ENCODE measurements around the gene PARK7. TPM values are rescaled to one million over a fixed set of nuclear protein-coding genes. Genes with fewer than 3 reads are reported as not detected.

The PARK7 gene
- total RNA-seq, 2 donors from 2014 or later = 192 to 209 TPM

DNA sequence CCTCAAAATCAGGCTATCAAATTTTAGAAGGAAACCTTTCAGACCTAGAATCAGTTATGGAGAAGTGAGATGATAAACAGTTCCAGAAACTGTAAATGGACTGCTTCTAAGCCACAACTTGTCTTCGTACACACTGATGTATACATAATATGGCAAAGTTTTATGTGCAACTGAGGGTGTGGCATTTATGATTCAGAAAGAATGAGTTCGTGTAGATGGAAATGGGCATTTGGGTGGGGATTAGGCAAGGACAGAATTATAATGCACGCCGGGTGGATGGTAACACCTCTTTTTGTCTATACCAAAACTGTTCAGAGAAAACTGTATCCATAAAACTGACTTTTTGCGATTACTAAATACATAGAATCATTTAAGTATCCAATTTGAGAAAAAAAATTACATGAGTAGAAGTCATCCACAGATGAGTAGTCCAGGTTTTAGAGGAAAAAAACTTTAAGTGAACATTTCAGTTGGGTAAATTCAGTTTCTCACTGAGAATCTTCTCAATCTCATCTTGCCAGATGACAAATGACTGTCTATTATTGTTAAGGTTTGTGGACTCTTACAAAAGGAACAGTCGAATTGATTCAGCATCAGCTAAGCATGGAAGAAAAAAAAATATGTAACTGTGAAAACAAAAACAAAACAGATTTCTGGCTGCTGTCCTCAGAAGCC lies 42.1 kb downstream of the PARK7 start:
- no peak for DNase-seq (ENCODE audit: low spot score)
- intact Hi-C loops (cut with DNase I) = no loop called here

DNA sequence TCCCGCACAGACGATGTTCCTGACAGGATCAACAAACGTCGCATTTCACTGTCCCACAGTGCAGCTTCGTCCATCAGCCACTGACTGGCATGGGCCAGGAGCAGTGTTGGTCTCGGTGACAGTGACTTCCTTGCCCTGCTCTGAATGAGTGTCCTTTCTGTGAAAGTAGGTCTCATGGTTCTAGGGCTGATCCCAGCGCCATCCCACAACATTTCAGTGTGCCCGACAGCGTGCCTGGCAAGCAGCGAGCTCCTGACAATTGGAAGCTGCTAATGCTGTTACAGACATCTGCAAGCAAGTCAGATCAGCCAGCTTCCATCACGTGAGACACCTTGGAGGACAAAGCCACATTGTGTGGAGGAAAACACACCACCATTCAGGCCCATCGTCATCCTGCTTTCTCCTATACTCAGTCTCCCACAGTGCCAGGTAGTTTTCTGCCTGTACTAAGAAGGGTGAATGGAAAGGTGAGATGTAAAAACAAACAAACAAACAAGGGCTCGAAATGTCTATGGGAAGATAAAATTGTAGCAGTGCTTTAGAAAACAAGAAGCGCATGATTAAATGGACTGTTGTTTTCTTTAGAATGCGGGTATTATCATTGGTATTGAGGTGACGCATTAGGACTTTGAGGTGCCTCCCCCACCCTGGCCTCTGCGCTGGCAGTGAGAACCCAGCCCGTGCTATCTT lies 42.7 kb downstream of the PARK7 start:
- no peak for DNase-seq (ENCODE audit: low spot score)
- intact Hi-C loops (cut with DNase I) = no loop called here

DNA sequence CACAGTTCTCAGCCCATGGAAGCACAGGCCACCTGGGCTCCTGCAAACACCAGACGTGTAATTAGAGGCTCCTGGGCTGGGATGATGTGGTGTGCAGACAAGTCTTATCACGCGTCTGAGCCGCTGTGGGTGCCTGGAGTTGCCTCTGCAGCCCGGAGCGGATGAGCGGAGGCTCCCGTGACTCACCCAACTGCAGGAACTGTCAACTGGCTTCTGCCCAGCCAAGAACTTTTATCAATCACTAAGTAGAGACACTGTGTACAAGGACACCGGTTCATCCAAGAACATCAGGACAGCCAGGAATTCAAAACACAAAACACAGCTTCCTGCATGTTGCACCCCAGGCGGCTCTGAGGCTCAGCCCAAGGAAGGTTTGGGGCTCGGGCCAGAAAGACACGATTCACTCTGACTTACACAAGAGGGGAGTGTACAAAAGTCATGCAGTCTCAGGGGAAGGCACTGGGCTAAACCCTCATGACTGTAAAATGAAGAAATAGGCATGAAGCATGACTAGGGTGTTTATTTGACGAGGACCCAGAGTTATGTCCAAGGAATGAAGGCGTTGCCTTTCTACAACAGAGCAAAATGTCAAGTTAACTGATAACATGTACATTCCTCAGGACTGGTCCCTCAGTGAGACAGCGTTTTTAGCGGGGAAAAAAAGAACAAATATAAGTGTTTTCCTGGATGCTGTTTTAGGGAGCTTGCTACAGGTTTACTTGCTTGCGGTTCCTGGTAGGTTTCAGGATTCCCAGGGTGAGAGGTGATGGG lies 43.5 kb downstream of the PARK7 start:
- intact Hi-C loops (cut with DNase I) = no loop called here
- DNase-seq (ENCODE audit: low spot score) = peak; percentile 96

DNA sequence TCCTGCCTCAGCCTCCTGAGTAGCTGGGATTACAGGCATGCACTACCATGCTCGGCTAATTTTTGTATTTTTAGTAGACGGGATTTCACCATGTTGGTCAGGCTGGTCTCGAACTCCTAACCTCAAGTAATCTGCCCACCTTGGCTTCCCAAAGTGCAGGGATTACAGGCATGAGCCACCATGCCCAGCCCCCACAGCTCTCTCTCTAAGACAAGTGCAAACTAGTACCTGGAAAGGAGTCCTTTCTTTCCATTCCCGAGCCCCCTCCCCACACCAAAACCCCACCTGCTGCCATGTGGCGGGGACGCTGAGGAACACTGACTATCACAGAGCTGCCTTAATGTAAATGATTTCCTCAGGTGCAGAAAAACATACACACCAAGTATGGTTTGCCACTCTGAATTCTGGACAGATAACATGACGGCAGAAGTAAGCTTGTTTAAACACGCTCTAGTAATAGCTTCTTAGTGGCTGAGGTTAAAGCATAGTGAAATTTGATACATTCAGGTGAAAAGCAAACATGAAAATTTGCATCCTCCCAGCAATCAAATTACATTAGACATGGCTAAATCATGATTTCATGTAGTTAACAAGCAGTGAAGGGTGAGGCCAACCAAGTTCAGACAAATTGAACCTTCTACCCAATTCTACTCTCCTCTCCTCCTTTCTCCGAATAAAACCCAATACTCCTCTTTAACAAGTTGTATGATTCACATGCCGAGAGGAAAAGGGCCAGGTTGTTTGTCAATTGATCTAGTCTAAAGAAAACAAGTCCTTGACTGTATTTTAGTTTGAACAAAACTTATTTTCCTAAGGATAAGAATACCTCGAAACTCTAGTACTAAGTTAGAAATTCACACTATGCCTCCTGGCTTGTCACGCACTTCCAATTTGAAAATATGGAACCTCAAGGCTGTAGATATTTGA lies 44.8 kb downstream of the PARK7 start:
- intact Hi-C loops (cut with DNase I) = no loop called here
- DNase-seq (ENCODE audit: low spot score) = no peak

DNA sequence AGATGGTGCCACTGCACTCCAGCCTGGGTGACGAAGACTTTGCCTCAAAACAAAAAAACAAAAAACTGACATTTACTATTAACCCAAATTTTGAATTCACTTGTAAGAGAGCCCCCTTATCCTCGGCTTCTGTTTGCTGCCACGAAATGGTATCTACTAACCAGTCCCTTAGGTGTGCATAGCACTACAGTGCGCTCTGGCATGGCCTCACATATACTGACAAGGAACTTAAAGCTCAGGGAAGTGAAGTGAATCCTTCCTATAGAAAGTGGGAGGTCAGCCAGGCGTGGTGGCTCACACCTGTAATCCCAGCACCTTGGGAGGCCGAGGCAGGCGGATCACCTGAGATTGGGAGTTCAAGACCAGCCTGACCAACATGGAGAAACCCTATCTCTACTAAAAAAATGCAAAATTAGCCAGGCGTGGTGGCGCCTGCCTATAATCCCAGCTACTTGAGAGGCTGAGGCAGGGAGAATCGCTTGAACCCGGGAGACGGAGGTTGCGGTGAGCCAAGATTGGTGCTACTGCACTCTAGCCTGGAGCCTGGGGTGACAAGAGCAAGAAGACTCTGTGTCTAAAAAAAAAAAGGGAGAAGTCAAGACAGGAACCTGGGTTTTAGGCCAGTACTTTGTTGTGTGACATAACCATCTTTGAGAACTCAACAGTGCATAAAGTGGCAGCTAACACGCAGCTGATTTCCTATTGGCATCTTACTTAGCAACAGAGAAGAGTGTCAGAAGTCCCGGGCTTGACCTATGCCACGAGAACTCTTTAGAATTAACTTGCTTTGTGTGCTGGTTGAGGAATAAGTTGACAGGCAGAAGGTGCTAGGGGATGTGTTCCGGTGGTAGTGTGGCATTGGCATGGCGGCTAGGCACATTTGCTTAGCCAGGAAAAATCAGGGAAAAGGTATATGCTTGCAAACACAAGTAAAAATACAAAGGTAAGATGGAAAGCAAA lies 47.8 kb downstream of the PARK7 start:
- intact Hi-C loops (cut with DNase I) = loop anchor here in 1 of 2 donors (10.0 kb wide), 1 partner anchor 335 kb away; no protein-coding TSS in a partner anchor
- no peak for DNase-seq (ENCODE audit: low spot score)

DNA sequence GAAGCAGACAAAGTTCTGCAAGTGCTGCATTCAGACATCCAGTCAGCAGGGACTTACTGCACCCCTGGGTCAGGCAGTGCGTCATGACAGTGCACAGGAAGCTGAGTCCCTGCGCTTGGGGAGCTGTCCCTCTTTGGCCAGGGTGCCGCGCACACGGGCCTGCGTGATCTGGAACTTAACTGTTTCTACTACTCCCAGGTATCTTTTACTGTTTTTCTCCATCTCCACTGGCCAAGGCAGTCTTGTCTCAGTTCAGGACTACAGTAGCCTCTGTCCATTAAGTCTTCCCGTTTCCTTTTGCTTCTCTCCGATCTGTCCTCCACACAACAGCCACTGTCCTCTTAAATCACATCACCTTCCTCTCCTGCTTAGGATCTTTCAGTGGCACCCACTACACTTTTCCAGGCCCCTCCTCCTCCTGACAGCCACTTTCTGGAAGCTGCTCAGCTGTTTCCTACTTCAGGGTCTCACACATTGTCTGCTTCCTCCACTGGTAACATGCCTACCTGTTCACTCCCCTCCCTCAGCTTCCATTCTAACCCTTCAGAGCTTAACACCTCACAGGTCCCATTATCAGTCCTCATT lies 48.7 kb downstream of the PARK7 start:
- intact Hi-C loops (cut with DNase I) = loop anchor here in 1 of 2 donors (10.0 kb wide), 1 partner anchor 335 kb away; no protein-coding TSS in a partner anchor
- DNase-seq (ENCODE audit: low spot score) = no peak

DNA sequence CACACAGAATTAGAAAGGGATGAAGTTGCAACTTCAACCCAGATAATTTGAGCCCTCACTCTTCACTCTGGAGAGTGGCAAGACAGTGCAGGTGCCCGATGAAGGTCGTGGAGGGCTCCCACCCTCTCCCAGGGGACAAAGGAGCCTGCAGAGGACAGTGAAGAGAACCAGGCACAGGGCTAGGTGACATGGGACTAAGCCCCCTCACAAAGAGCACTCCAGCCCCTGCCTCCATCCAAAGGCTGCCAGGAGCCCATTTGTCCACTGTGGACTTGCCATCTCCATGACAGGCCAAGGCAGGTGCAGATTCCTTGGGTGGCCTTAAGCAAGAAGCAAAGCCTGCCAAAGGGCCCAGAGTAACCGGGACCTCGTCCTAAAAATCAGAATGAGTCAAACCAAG lies 49.5 kb downstream of the PARK7 start:
- intact Hi-C loops (cut with DNase I) = loop anchor here in 1 of 2 donors (10.0 kb wide), 1 partner anchor 334 kb away; no protein-coding TSS in a partner anchor
- DNase-seq (ENCODE audit: low spot score) = no peak

DNA sequence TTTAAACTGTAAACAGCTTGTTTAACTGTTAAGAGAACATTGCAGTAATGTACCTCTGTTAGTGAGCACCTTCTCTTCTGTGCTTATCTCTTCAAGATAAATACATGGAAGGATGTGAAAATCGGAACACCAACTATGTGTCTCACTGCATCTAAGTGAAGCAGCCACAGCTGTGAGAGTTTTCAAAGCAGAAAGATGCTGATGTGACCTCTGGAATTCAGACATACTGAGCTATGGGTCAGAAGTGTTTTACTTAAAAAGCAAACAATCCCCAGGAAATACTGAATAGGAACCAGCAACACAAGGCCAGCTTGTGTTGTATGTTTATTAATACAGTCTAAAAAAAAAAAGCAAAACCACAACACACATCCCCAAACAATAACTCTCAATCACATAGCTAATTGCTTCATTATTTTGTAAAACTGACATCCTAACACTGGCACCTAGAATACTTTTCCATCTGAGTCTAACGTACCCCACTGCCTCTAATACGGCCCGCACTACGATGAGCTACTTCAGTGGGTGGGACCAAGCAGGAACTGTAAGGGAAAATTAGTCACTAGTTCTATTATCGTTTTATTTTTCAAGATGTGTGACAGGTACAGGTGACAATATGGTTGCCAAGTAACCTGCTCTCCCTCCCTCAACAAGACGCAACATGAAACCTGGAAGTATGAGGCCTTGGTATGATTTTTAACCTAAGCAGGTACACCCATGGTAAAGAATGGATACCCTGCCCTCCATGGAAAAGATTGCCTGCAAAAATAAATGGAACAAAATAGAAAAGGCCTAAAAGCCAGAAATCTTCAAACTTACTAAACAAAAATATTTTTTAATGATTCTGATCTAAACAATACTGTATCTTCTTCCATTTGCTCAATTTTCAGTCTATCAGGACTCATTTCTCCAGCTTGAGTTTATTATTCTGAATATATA lies 50.7 kb downstream of the PARK7 start:
- intact Hi-C loops (cut with DNase I) = loop anchor here in 1 of 2 donors (10.0 kb wide), 1 partner anchor 333 kb away; no protein-coding TSS in a partner anchor
- no peak for DNase-seq (ENCODE audit: low spot score)

DNA sequence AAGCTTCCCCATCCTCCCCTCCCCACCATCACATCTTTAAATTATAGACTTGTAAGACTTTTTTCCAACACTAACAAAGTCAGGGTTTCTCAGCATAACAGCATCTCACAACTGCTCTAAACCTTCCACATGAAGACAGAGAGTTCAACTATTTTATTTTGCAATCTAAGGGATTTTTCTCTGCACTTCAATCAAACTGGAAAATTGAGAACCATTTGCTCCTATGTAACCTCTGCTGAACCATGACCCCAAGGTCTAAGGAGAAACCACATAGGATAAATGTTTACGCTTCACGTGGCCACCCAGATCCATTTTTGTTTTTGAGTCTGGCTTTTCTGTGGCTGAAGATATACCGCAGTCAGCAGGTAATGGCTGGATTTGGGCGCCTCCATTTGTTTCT lies 51.4 kb downstream of the PARK7 start:
- DNase-seq (ENCODE audit: low spot score) = no peak
- intact Hi-C loops (cut with DNase I) = loop anchor here in 1 of 2 donors (10.0 kb wide), 1 partner anchor 332 kb away; no protein-coding TSS in a partner anchor

DNA sequence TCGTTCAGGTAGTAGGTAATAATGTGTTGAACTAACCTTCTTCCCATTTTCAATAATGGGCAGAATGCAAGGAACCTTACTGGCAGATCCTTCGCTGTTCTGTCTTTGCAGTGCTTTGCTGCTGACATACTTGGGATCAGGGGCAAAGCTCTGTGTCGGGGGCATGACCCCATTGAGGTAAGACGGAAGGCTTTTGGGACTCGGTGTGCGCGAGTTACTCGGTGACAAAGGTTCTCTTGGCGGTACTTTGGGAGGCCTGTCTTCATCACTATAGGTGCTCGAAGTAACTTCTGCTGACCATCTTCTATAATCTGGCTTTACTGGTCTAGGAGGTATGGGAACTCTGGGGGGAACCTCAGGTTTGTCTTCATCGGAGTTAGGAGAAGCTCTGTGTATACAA lies 51.9 kb downstream of the PARK7 start:
- intact Hi-C loops (cut with DNase I) = loop anchor here in 1 of 2 donors (10.0 kb wide), 1 partner anchor 331 kb away; no protein-coding TSS in a partner anchor
- DNase-seq (ENCODE audit: low spot score) = no peak

DNA sequence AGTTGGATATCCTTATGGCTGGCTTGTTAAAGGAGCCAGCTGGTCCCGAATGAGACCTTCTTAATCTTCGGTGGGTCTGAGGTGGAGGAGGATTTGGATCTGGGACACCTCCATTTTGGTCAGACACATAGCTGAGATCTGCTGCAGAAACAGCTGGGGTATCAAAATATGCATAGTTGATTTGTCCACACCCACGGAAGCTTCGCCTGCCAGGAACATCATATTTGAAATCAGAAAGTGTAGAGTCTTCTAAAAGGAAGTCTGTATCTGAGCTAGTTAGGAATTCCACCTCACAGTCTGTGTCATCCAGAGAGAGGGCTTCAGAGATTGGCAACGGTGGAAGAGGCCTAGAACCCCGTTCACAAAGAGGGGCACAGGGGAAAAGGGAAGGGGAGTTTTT lies 52.3 kb downstream of the PARK7 start:
- intact Hi-C loops (cut with DNase I) = loop anchor here in 1 of 2 donors (10.0 kb wide), 1 partner anchor 331 kb away; no protein-coding TSS in a partner anchor
- no peak for DNase-seq (ENCODE audit: low spot score)

DNA sequence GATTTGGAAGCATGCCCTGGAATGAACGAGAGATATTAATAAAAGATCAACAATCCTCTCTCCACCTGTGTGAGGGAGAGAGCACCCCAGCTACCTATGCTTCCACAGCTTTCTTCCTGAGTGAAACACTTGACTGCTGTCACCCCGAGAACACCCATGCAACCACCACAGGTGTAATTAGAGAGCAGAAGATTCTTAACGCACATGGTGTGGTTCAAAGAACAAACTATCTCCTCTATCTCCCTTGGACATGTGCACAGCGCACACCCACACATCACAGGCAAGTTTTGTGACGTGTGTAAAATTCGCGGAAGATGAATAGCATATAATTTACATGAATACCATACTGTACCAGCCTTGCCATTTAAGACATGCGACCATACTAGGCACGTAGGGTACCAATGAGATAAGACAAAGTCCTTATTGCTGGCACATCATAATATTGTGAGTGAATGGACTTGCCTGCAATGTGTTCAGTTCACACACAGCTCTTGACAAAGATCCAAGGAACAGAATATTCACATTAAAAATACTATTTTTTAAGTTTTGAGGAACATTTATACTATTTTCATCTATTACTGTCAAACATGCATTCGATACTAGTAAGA lies 53.0 kb downstream of the PARK7 start:
- intact Hi-C loops (cut with DNase I) = loop anchor here in 1 of 2 donors (10.0 kb wide), 1 partner anchor 330 kb away; no protein-coding TSS in a partner anchor

DNA sequence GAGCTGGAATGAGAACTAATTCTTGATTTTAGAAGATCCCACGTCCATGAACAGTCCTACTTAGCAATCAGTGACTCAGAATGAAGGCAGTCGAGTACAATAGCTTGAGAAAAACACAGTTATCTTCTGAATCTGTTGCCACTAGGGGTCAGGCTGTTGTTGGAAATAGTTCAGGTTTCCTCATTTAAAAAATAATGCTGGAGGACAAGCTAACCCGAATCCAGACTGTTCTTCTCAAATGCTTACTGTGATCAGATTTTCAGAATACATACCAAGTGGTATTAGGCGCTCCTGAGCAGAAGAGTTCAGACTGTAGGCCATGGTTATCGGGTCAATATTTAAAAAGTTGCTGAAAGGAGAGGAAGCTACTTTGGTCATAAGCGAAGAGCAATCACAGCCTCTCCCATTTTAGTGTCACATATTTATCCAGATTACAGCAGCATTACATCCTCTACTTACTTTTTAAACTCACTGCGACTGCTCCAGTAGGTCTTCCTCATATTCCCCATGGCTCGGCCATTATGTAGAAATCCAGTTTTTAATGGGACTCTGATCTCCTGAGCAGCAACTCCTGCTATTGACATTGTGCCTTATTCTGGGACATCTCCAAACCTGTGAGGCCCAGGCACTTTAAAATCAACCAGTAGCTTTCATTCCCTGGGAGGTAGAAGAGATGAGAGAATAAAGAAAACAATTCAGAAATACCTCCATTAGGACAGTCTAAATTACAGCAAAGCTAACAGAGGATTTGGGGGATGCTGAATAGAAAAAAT lies 53.7 kb downstream of the PARK7 start:
- intact Hi-C loops (cut with DNase I) = loop anchor here in 1 of 2 donors (10.0 kb wide), 1 partner anchor 330 kb away; no protein-coding TSS in a partner anchor
- DNase-seq (ENCODE audit: low spot score) = no peak

More for the DNA sequence above, 53.0 kb downstream of the PARK7 start:
- DNase-seq (ENCODE audit: low spot score) = no peak

DNA sequence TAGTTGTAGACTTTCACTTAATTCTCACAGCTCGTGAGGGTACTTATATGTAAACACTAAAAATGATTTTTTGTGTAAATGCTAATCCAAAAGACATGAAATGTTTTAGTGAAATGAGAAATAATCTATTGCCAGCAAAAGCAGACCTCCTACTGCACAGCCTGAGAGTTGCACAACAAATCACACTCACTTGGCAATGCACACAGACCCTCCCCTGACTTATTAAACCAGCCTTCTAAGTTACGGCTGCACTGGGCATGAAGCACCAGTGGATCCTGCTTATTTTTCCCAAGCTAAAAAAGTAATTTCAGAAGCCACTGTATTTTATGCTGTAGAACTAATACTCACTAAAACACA lies 54.3 kb downstream of the PARK7 start:
- no peak for DNase-seq (ENCODE audit: low spot score)
- intact Hi-C loops (cut with DNase I) = loop anchor here in 1 of 2 donors (10.0 kb wide), 1 partner anchor 329 kb away; no protein-coding TSS in a partner anchor
